ENCODE data around the gene B4GALT5.

B4GALT5 gene

DNA sequence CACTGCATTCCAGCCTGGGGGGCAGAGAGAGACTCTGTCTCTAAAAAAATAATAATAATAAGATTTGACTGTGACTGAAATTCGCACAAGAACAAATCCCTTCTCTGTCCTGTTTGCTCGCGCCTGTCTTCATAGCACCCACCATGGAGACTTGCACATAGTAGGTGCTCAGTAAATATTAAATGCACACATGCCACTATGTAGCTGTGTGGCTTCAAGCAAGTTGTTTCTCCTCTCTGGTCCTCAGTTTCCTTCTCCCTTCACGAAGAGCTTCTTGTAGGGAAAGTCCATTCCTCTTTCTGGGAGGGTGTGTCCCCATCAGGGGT is 130.4 kb downstream of the B4GALT5 start:
- TF ChIP-seq CTCF (IDR thresholded peaks at IDR 0.05; ENCODE audit: unreplicated experiment in 3 of 3), result no peak
- Mint-ChIP-seq H3K36me3 (ENCODE audit: low read depth) (no peaks in the 10 kb centered on the region), H3K9me3 (peaks cover 6% of the 10 kb centered on the region), H3K27me3 (ENCODE audit: low read depth) (peaks cover 4% of the 10 kb centered on the region), H3K4me1 (peaks cover 78% of the 10 kb centered on the region), H3K4me3 (peak overlapping the region in 1 of 3 experiments; percentile 37), H3K27ac (peak overlapping the region; percentile 91 to 98 (median 94))

Data from nephron (organoid).